Muscle layer of colon (tissue), 2 donors: ENCODE data around the gene HLA-F.
A peak's percentile ranks its signal among the peaks of the same experiment; 100 is the strongest.

Source experiments
- H3K27ac ChIP-seq: one replicate; pipeline ENCODE4 v1.7.0; 2013; ENCODE audit warnings: low read depth, mild to moderate bottlenecking, low read length, moderate library complexity
- H3K27me3 ChIP-seq, 2 donors: one replicate each; pipeline ENCODE4 v1.7.0; 2013; ENCODE audit warnings: low read length in 2 of 2, mild to moderate bottlenecking in 2 of 2; ENCODE audit not compliant: insufficient read depth in 2 of 2, control insufficient read depth in 1 of 2
- H3K36me3 ChIP-seq: one replicate; pipeline ENCODE4 v1.7.0; 2013; ENCODE audit warnings: mild to moderate bottlenecking, low read length; ENCODE audit not compliant: insufficient read depth
- H3K4me1 ChIP-seq: one replicate; pipeline ENCODE4 v1.7.0; 2013; ENCODE audit warnings: mild to moderate bottlenecking, low read length; ENCODE audit not compliant: insufficient read depth
- H3K4me3 ChIP-seq, 2 donors: one replicate each; pipeline ENCODE4 v1.7.0; 2013; ENCODE audit warnings: low read length in 2 of 2, low read depth in 1 of 2, mild to moderate bottlenecking in 1 of 2, moderate library complexity in 1 of 2
- H3K9ac ChIP-seq: one replicate; pipeline ENCODE4 v1.7.0; 2013; ENCODE audit warnings: low read length
- H3K9me3 ChIP-seq: one replicate; pipeline ENCODE4 v1.7.0; 2013; ENCODE audit warnings: mild to moderate bottlenecking, low read length
- donor health status: abdominal sarcoma.
- donor health status: Adenocarcinoma of cecum.

The HLA-F gene

GRCh38 chr6:29746846-29747687 is 23.8 kb downstream of the HLA-F start:
- Histone ChIP-seq H3K4me3 (no peak overlapping the region), H3K27ac (no peak overlapping the region), H3K27me3 (no peaks in the 10 kb centered on the region)

GRCh38 chr6:29747688-29748250 is 24.5 kb downstream of the HLA-F start:
- Histone ChIP-seq H3K9ac (no peak overlapping the region), H3K27ac (no peak overlapping the region)

More at GRCh38 chr6:29746846-29747687, 23.8 kb downstream of the HLA-F start:
- Histone ChIP-seq H3K9ac (no peak overlapping the region), H3K36me3 (no peaks in the 10 kb centered on the region), H3K4me1 (peaks cover 22% of the 10 kb centered on the region), H3K9me3 (no peaks in the 10 kb centered on the region)

GRCh38 chr6:29748391-29749307 is 25.4 kb downstream of the HLA-F start:
- peak overlapping the region; percentile 71 to 75 for H3K4me3 ChIP-seq
- peak overlapping the region; percentile 70 for H3K27ac ChIP-seq
- no peaks in the 10 kb centered on the region for H3K9me3 ChIP-seq
- no peaks in the 10 kb centered on the region for H3K27me3 ChIP-seq
- H3K4me1 ChIP-seq = peaks cover 27% of the 10 kb centered on the region
- no peaks in the 10 kb centered on the region for H3K36me3 ChIP-seq
- H3K9ac ChIP-seq = peak overlapping the region; percentile 30

More at GRCh38 chr6:29747688-29748250, 24.5 kb downstream of the HLA-F start:
- Histone ChIP-seq H3K4me1 (peaks cover 23% of the 10 kb centered on the region), H3K4me3 (peak overlapping the region; percentile 71 to 75), H3K9me3 (no peaks in the 10 kb centered on the region), H3K27me3 (no peaks in the 10 kb centered on the region), H3K36me3 (no peaks in the 10 kb centered on the region)

DNA sequence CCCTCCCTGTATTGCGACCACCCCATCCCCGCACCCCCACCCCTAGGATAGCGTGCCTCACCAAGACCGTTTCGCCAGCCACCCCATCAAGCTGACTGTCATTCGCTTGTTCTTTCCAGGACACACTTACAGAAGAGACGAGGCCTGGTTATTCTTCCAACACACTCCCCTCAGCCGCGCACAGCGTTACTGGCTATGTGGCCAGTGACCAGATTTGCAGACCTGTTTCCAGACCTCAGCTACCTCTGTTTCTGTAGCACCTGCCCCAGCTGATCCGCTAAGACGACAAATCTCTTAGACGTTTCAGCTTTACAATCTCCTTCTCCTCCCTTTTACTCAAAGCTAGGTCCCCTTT is 26.1 kb downstream of the HLA-F start:
- Histone ChIP-seq H3K27me3 (no peaks in the 10 kb centered on the region), H3K27ac (peak overlapping the region; percentile 70), H3K9ac (peak overlapping the region; percentile 30), H3K36me3 (no peaks in the 10 kb centered on the region), H3K4me1 (peaks cover 28% of the 10 kb centered on the region), H3K9me3 (no peaks in the 10 kb centered on the region), H3K4me3 (peak overlapping the region; percentile 71 to 75)

DNA sequence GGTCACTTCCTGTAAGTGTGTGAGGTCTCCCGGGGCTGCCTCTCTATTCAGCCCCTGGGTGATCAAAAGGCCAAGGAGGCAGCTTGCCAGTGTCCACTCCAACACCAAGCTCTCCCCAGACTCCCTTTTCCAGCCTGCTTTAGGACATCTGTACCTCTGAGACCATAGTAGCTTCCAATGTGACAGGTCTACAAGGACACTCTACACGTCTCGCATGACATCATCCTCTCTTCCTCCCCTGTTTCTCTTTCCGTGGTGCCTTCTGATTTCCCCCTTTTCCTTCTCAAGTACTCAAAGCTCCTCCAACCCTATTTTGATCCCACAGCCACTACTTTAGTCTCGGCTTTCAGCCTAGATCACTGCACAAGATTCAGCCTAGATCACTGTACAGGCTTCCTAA is 26.4 kb downstream of the HLA-F start:
- Histone ChIP-seq H3K9ac (peak overlapping the region; percentile 30), H3K4me3 (peak overlapping the region in 1 of 2 donors; percentile 71), H3K27me3 (no peaks in the 10 kb centered on the region)

DNA sequence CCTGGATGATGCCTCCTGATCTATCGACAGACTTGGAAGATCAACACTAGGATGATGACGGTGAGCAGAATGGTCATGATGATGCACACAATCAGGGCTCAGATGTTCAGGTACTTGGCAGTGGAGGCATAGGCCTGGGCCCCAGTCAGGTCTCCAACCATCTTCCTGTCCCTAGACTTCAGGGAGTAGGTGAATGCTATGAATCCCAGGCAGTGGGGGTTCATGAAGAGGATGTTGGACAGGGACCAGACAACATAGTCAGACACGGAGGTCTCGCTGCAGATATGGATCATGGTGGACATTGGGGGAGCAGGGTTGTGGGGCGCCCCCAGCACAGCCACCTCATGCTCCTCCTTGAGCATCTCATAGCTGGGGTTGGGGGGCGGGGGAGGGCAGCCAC is 27.5 kb downstream of the HLA-F start:
- H3K36me3 ChIP-seq = no peaks in the 10 kb centered on the region
- no peak overlapping the region for H3K9ac ChIP-seq
- no peak overlapping the region for H3K27ac ChIP-seq
- no peaks in the 10 kb centered on the region for H3K9me3 ChIP-seq
- no peaks in the 10 kb centered on the region for H3K27me3 ChIP-seq
- H3K4me1 ChIP-seq = peaks cover 28% of the 10 kb centered on the region
- no peak overlapping the region for H3K4me3 ChIP-seq

More for the DNA sequence above, 26.4 kb downstream of the HLA-F start:
- Histone ChIP-seq H3K27ac (no peak overlapping the region), H3K4me1 (peaks cover 28% of the 10 kb centered on the region), H3K36me3 (no peaks in the 10 kb centered on the region), H3K9me3 (no peaks in the 10 kb centered on the region)

GRCh38 chr6:29751480-29751879 is 28.2 kb downstream of the HLA-F start:
- no peaks in the 10 kb centered on the region for H3K9me3 ChIP-seq
- H3K4me3 ChIP-seq = no peak overlapping the region
- H3K27me3 ChIP-seq = peaks cover 0 to 3% of the 10 kb centered on the region in 2 donors
- peaks cover 28% of the 10 kb centered on the region for H3K4me1 ChIP-seq
- H3K9ac ChIP-seq = no peak overlapping the region
- H3K36me3 ChIP-seq = no peaks in the 10 kb centered on the region
- peak overlapping the region; percentile 95 for H3K27ac ChIP-seq

DNA sequence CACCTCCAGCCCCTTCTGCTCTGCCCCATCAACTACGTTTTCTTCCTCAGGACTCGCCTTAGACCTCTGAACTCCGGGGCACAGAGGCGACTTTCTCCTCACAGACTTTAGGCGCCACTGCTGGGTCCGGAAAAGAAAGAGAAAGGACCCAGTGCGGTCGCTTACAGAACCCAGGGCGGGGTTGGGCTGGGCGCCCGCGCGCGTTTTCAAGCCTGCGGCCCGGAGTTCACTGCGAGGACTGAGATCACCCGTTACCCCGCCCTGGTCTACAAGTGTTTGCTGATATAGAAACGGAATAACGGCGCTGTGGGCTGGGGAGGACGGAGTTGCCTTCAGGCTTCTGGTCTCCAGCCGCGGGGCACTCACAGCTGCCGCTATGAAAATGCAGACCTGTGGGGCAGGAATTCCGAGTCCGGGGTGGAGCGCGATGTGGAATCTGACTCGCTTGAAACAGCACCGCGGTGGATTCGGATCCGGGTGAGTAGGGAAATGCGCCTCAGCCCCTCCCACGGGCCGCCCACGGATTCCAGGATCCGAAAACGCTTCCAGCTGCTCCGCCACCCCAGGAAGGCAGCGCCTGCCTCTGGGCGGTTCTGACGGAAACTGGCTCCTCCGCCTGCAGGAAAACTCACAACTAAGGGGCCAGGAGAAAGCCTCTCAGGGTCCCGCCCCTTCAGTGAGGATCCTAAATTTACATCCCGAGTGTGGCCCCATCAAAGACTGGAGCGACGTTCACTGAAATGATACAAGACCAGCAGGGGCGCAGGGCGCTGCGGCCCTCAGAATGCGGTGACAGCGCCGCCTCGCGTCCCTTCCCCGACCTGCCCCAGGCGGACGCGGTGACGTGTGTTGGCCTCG is 29.4 kb downstream of the HLA-F start:
- Histone ChIP-seq H3K36me3 (no peaks in the 10 kb centered on the region), H3K9ac (peak overlapping the region; percentile 84), H3K9me3 (no peaks in the 10 kb centered on the region), H3K4me3 (peak overlapping the region; percentile 73 to 87), H3K27ac (peak overlapping the region; percentile 95), H3K27me3 (peaks cover under 1 to 6% of the 10 kb centered on the region in 2 donors), H3K4me1 (peaks cover 27% of the 10 kb centered on the region)

DNA sequence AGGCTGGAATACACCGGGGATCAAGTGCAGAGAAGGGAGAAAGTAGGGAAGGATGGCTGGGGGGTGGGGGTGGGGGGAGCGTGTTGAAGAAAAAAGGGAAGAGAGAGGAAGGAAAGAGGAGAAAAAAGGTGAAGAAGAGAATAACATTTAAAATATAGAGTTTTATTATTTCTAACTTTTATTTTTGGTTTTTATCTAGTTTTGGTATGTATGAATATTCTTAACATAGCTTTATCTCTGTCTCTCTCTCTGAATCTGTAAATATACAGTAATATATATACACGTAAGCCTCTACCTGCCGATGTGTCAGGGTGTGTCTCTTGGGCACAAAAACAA is 30.0 kb downstream of the HLA-F start:
- Histone ChIP-seq H3K27me3 (peaks cover 5 to 6% of the 10 kb centered on the region in 2 donors), H3K4me3 (peak overlapping the region; percentile 73 to 87), H3K4me1 (peaks cover 22% of the 10 kb centered on the region), H3K27ac (peak overlapping the region; percentile 95), H3K36me3 (no peaks in the 10 kb centered on the region), H3K9ac (no peak overlapping the region), H3K9me3 (no peaks in the 10 kb centered on the region)

DNA sequence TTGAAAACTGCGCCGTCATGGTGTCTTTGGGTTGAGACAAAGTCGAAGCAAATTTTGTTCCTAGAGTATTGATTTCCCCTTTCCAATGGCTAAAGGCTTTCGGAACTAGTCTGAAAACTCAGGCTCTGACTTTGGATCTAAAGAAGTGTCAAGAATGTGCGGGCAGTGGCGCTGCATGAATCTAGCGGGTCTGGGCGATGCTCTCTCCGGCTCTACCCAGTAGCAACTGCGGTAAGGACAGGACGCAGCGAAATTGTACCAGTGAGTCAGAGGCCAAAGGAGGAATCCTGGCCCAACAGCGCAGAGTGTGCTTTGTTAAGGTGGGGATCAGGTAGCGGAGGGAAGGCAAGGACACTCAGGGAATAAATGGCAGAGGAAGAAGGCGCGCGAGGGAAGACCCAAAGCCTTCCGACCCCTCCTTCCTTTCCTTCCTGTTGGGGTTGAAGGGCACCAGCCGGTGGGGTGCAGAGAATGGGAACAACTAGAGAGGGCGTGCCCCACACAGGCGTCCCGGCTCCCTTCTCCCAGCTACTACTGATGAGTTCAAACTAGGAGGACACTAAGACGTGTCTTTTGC is 32.1 kb downstream of the HLA-F start:
- no peaks in the 10 kb centered on the region for H3K9me3 ChIP-seq
- no peak overlapping the region for H3K4me3 ChIP-seq
- no peaks in the 10 kb centered on the region for H3K36me3 ChIP-seq
- peaks cover 6 to 10% of the 10 kb centered on the region in 2 donors for H3K27me3 ChIP-seq
- H3K9ac ChIP-seq = no peak overlapping the region
- H3K27ac ChIP-seq = no peak overlapping the region
- peaks cover 13% of the 10 kb centered on the region for H3K4me1 ChIP-seq
